OCI-LY3 (cell line): ENCODE measurements around the gene FUOM.

Experiments
- H2AFZ ChIP-seq: fragments of 200-600, 300-600 bp; shearing (Covaris generic); 2 replicates; pipeline ENCODE4 v1.6.0; 2014; ENCODE audit warnings: antibody characterized with exemption, low read depth, low read length
- H3K27ac ChIP-seq: fragments of 200-600, 300-600 bp; sonication (generic); 2 replicates; pipeline ENCODE4 v1.5.1; 2014; ENCODE audit warnings: mild to moderate bottlenecking, low read length, moderate library complexity, mixed read lengths
- H3K27me3 ChIP-seq: fragments of 200-600, 300-600 bp; sonication (generic); 2 replicates; pipeline ENCODE4 v1.6.1; 2014; ENCODE audit warnings: low read depth, low read length, mixed read lengths
- H3K36me3 ChIP-seq: fragments of 200-600, 300-600 bp; sonication (generic); replicated peaks from 2 replicates; pipeline ENCODE3; 2014; ENCODE audit warnings: low read depth, low read length, mixed read lengths
- H3K4me1 ChIP-seq: fragments of 300-600, 200-600 bp; sonication (generic); 2 replicates; pipeline ENCODE4 v1.6.1; 2014; ENCODE audit warnings: low read length, mixed read lengths
- H3K4me2 ChIP-seq: fragments of 200-600, 300-600 bp; sonication (generic); 2 replicates; pipeline ENCODE4 v1.6.1; 2014; ENCODE audit warnings: low read length, mixed read lengths
- H3K4me3 ChIP-seq: fragments of 300-600, 200-600 bp; sonication (generic); 2 replicates; pipeline ENCODE4 v1.5.1; 2014; ENCODE audit warnings: antibody characterized with exemption, mild to moderate bottlenecking, low read length, moderate library complexity
- H3K79me2 ChIP-seq: fragments of 300-600, 200-600 bp; shearing (Covaris generic); 2 replicates; pipeline ENCODE4 v1.6.1; 2014; ENCODE audit warnings: mild to moderate bottlenecking, low read length, mixed read lengths
- H3K9ac ChIP-seq: fragments of 300-600, 200-600 bp; shearing (Covaris generic); 2 replicates; pipeline ENCODE4 v1.6.0; 2014; ENCODE audit warnings: mild to moderate bottlenecking, low read length, moderate library complexity
- H3K9me3 ChIP-seq: fragments of 200-600, 300-600 bp; shearing (Covaris generic); 2 replicates; pipeline ENCODE4 v1.6.1; 2014; ENCODE audit warnings: low read length, mixed read lengths; ENCODE audit not compliant: insufficient read depth
- H4K20me1 ChIP-seq: fragments of 200-600, 300-600 bp; sonication (generic); 2 replicates; pipeline ENCODE4 v1.6.1; 2016; ENCODE audit warnings: low read length, mixed read lengths; ENCODE audit not compliant: insufficient read depth
- EZH2phosphoT487 ChIP-seq: fragments of 200-600 bp; shearing (Covaris generic); IDR thresholded peaks from 2 replicates; pipeline ENCODE4 v1.6.1; 2018; ENCODE audit warnings: antibody characterized with exemption, mixed run types, low read depth
- TF ChIP-seq, protein P1 (sequence below): fragments of 200-600, 300-600 bp; sonication (generic); IDR thresholded peaks from 2 replicates; pipeline ENCODE4 v1.5.1; 2014; ENCODE audit warnings: antibody characterized with exemption, low read length, low read depth

The FUOM gene

DNA sequence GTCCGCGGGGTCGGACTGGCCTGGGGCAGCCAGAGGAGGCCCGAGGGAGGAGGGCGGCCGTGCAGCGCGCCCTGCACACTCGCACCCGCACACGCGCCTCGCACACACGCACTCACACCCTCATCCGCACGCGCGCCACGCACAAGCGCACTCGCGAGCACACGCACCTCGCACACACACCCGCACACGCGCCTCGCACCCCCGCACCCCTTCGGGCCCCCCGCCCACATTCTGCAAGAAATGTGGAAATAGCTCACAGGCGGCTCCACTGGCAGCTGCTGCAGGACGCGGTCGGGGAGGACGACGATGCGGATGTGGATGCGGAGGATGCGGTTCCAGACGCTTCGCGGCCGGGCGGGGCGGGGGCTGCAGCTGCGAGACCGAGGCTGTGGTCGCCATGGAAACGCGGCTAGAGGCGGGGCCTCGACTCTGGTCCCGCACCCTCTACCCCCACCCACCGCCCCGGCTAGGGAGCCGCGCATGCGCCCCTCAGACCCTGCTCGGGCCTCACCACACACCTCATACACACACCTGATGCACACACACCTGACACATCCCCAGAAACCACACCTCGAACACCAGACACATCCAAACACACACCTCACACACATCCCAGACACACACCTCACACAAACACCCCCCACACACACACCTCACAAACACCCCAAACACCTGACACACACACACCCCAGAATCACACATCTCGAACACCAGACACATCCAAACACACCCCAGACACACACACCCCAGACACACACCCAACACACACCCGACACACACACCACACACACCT, 21.0 kb downstream of the FUOM start, which contains the start of gene CALY:
Gene CALY (minus strand): TSS at position 320 of the 793 bp plus-strand sequence. CDS start 7,907 bp downstream, outside the sequence.
- H3K27me3 ChIP-seq: no peaks in the 10 kb centered on the region
- H3K27ac ChIP-seq: no peak within 1 kb of the TSS
- no peak within 1 kb of the TSS for H3K4me2 ChIP-seq
- H2AFZ ChIP-seq: no peak within 1 kb of the TSS
- H3K36me3 ChIP-seq: no peaks in the 10 kb centered on the region
- no peak for TF ChIP-seq EZH2phosphoT487
- TF ChIP-seq, protein P1, sequence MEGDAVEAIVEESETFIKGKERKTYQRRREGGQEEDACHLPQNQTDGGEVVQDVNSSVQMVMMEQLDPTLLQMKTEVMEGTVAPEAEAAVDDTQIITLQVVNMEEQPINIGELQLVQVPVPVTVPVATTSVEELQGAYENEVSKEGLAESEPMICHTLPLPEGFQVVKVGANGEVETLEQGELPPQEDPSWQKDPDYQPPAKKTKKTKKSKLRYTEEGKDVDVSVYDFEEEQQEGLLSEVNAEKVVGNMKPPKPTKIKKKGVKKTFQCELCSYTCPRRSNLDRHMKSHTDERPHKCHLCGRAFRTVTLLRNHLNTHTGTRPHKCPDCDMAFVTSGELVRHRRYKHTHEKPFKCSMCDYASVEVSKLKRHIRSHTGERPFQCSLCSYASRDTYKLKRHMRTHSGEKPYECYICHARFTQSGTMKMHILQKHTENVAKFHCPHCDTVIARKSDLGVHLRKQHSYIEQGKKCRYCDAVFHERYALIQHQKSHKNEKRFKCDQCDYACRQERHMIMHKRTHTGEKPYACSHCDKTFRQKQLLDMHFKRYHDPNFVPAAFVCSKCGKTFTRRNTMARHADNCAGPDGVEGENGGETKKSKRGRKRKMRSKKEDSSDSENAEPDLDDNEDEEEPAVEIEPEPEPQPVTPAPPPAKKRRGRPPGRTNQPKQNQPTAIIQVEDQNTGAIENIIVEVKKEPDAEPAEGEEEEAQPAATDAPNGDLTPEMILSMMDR: no peak
- H3K4me3 ChIP-seq: no peak within 1 kb of the TSS
- no peak within 1 kb of the TSS for H3K9ac ChIP-seq
- H3K9me3 ChIP-seq: no peaks in the 10 kb centered on the region
- no peaks in the 10 kb centered on the region for H4K20me1 ChIP-seq
- H3K79me2 ChIP-seq: no peaks in the 10 kb centered on the region
- no peaks in the 10 kb centered on the region for H3K4me1 ChIP-seq

DNA sequence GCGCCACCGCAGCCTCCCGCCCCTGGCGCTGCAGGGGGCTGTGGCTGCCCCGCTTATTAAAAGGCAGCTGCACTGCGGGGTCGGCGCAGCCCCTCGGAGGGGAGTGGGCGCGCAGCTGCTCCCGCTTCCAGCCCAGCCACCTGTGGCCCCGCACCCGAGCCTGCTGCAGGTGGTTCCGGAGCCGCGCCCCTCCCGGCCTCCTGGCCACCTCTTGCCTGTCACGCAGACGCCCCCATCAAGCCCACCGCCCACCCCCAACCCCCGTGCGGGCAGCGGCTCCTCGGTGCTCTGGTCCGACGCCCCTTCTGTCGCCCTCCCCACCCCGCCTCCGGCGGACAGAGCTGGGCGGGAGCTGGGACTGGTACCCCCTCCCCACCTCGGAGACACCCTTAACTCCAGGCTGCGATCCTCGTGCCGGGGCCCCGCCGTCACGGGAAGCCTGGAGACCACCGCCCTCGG, 21.7 kb downstream of the FUOM start:
- Histone ChIP-seq H3K27me3 (peaks cover under 1% of the 10 kb centered on the region; the same call in 1 of the 2 replicates), H4K20me1 (no peaks in the 10 kb centered on the region)
- TF ChIP-seq, protein P1: no peak
- TF ChIP-seq EZH2phosphoT487: no peak

DNA sequence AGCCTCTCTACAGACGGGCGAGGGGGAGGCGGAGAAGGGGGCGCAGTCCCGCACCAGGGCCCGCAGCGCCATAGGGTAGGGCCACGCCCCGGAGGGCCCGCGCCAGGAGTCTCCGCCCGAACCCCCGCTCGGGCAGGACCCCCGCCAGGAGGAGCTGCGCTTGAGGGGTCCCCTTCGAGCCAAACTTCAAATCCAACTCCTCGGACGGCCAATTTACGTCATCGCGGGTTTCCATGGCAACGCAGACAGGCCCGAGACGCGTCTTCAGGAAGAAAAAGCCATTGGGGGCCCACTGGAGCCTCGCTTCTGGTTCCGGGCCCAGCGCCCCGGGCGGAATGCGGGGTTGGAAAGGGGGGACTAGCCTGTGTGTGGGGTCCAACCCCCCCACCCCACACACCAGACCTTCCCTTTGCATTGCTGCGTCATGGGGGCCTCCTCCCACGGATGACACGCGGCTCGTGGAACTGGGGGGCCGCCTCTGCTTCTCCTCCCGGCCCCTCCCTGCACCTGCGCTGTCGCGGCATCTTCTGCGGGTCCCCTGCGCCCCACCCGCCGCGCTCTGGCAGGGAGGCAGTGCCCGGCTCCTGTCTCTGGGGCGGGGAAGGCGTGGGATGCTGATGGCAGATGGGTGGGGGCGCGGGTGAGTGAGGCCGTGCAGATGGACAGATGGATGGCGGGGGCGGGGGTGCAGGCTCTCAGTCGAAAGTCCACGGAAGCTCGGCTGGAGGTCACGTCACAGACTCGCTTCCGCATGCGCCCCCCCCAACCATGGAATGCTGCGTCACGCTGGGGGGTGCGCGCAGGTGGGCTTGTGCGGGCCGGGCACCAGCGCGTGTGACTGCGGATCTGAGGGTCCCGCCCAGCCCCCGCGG, 22.3 kb downstream of the FUOM start:
- TF ChIP-seq, protein P1: no peak
- no peaks in the 10 kb centered on the region for H3K79me2 ChIP-seq
- H3K4me1 ChIP-seq: no peaks in the 10 kb centered on the region
- no peak overlapping the region for H3K4me3 ChIP-seq
- no peak overlapping the region for H2AFZ ChIP-seq
- no peaks in the 10 kb centered on the region for H3K9me3 ChIP-seq
- H3K9ac ChIP-seq: no peak overlapping the region
- H4K20me1 ChIP-seq: no peaks in the 10 kb centered on the region
- no peak overlapping the region for H3K27ac ChIP-seq
- no peaks in the 10 kb centered on the region for H3K36me3 ChIP-seq
- H3K4me2 ChIP-seq: no peak overlapping the region
- H3K27me3 ChIP-seq: peaks cover 5% of the 10 kb centered on the region; the same call in 1 of the 2 replicates

More for the DNA sequence above, 21.7 kb downstream of the FUOM start:
- H3K4me3 ChIP-seq: no peak overlapping the region
- H3K27ac ChIP-seq: no peak overlapping the region
- H3K9me3 ChIP-seq: no peaks in the 10 kb centered on the region
- H3K9ac ChIP-seq: no peak overlapping the region
- H3K36me3 ChIP-seq: no peaks in the 10 kb centered on the region
- H3K4me1 ChIP-seq: no peaks in the 10 kb centered on the region
- H3K79me2 ChIP-seq: no peaks in the 10 kb centered on the region
- no peak overlapping the region for H2AFZ ChIP-seq
- H3K4me2 ChIP-seq: no peak overlapping the region
